ENCODE data around the gene CBX7. TPM values are rescaled to one million over a fixed set of nuclear protein-coding genes. Genes with fewer than 3 reads are reported as not detected.
A peak's percentile ranks its signal among the peaks of the same experiment; 100 is the strongest.

CBX7 gene
- total and polyA plus RNA-seq, 2 of the 4 experiments (the other 2 are of a cell fraction), result 0.90 to 3.6 TPM

DNA sequence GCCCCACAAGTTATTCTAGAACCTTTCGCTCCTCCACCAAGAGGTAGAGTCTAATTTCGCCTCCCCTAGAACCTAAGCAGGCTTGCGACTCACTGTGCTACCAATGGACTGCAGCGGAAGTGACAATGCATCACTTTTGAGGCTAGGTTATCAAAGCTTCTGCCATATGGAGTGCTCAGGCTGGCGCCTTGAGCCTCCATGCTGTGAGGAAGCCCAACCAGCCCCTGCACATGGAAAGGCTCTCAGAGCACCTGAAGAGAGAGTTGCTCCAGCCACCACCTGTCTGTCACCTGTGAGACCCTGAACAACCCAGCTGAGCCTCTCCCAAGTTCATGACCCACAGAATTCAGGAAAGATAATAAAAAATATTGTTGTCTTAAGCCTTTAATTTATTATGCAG is 29.3 kb upstream of the CBX7 start:
- Histone ChIP-seq H3K79me1 (ENCODE audit: low read depth in 1 of 2, low read length in 2 of 2) (no peaks in the 10 kb centered on the region), H3K4me3 (ENCODE audit: insufficient read depth, low read depth, low read length) (no peak overlapping the region), H3K4me1 (ENCODE audit: control insufficient read depth, insufficient read depth, low read length) (peaks cover 11% of the 10 kb centered on the region), H3K9me1 (ENCODE audit: insufficient read depth, low read length) (peaks cover 12% of the 10 kb centered on the region), H2BK120ac (ENCODE audit: low read depth, low read length) (no peak overlapping the region), H2BK5ac (ENCODE audit: low read depth, low read length, poor library complexity, severe bottlenecking) (no peak overlapping the region), H3K14ac (replicated peaks; ENCODE audit: low read depth, low read length) (no peak overlapping the region), H2BK15ac (ENCODE audit: low read depth, low read length) (no peak overlapping the region), H3K9ac (ENCODE audit: low read depth, low read length) (no peak overlapping the region), H4K91ac (ENCODE audit: insufficient read depth, low read depth, low read length) (no peak overlapping the region), H2AK9ac (replicated peaks; ENCODE audit: low read depth, low read length, poor library complexity) (no peak overlapping the region), H4K5ac (ENCODE audit: low read depth, low read length) (no peak overlapping the region), H3K18ac (ENCODE audit: low read depth, low read length) (no peak overlapping the region), H3K23ac (ENCODE audit: low read depth, low read length) (no peak overlapping the region), H3K4ac (ENCODE audit: low read depth, low read length) (no peak overlapping the region; the same call in 1 of the 2 replicates), H2BK20ac (ENCODE audit: low read depth, low read length) (no peak overlapping the region), H2AFZ (replicated peaks; ENCODE audit: low read length, poor library complexity) (peak overlapping the region; percentile 66), H3K36me3 (ENCODE audit: control insufficient read depth, insufficient read depth, low read length) (no peaks in the 10 kb centered on the region), H3K9me3 (ENCODE audit: control insufficient read depth, insufficient read depth, low read length) (0 out of 2 replicates have a peak, but pooled peaks cover 3% of the 10 kb centered on the region), H3K4me2 (ENCODE audit: low read depth, low read length) (no peak overlapping the region), H3K27me3 (ENCODE audit: control insufficient read depth, insufficient read depth, low read length) (no peaks in the 10 kb centered on the region), H3K27ac (ENCODE audit: insufficient read depth, low read length) (no peak overlapping the region), H4K8ac (ENCODE audit: low read depth in 2 of 2, low read length in 2 of 2) (no peak overlapping the region), H4K20me1 (ENCODE audit: insufficient read depth, low read length) (no peaks in the 10 kb centered on the region), H2AK5ac (ENCODE audit: low read depth, low read length) (no peak overlapping the region), H3K56ac (ENCODE audit: extremely low read depth, insufficient read depth, low read length) (no peak overlapping the region)
- no TSS peak for BruUV-seq (replicated peaks)
- ATAC-seq (ENCODE audit: low read depth) (no peak), DNase-seq (no peak)
- in situ Hi-C loops (cut with MboI; ENCODE audit: low sequenced_read_pairs) (no loop called here), dilution Hi-C loops (cut with HindIII; ENCODE audit: low sequenced_read_pairs, unreplicated experiment) (no loop called here), intact Hi-C loops (cut with micrococcal nuclease) (no loop called here)
- ChIA-PET CTCF (no interaction called here), POLR2A (ENCODE audit: unreplicated experiment) (no interaction called here)
- WGBS, 2 experiments (ENCODE audit: extremely low coverage in 2 of 2, insufficient read length in 1 of 2), result 100% methylated on average over 3 of the region's 5 CpGs; no CpG with 5 or more reads in 1 of the 2 experiments
- no peak for TF ChIP-seq RAD21 (IDR thresholded peaks at IDR 0.05; ENCODE audit: low read length)
- TF ChIP-seq MAZ (IDR thresholded peaks at IDR 0.05; ENCODE audit: borderline replicate concordance, low read depth, low read length), result no peak
- TF ChIP-seq SMC3 (IDR thresholded peaks at IDR 0.05; ENCODE audit: low read depth, low read length), result no peak
- TF ChIP-seq CEBPB (IDR thresholded peaks at IDR 0.05; ENCODE audit: low read depth, low read length), result no peak
- TF ChIP-seq RCOR1 (IDR thresholded peaks at IDR 0.05; ENCODE audit: insufficient replicate concordance, low read length), result no peak
- TF ChIP-seq POLR2A (IDR thresholded peaks at IDR 0.05; ENCODE audit: low read depth, low read length), result no peak
- no peak for TF ChIP-seq NFE2L2 (IDR thresholded peaks at IDR 0.05; ENCODE audit: low read depth, low read length)
- TF ChIP-seq, protein P1, sequence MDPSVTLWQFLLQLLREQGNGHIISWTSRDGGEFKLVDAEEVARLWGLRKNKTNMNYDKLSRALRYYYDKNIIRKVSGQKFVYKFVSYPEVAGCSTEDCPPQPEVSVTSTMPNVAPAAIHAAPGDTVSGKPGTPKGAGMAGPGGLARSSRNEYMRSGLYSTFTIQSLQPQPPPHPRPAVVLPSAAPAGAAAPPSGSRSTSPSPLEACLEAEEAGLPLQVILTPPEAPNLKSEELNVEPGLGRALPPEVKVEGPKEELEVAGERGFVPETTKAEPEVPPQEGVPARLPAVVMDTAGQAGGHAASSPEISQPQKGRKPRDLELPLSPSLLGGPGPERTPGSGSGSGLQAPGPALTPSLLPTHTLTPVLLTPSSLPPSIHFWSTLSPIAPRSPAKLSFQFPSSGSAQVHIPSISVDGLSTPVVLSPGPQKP (IDR thresholded peaks at IDR 0.05; ENCODE audit: borderline replicate concordance, low read depth, low read length), result no peak

Measured in IMR-90 (cell line).